Effector memory CD4-positive, alpha-beta T cell (primary cell): ENCODE data around the gene KIF5C.

Experiments used
- DNase-seq, 3 donors: peaks; one replicate each; pipeline ENCODE4 v3.0.0-alpha.2; 2020
- H3K27ac ChIP-seq: 2 replicates; pipeline ENCODE4 v1.7.0; 2013; ENCODE audit warnings: mild to moderate bottlenecking, low read length, moderate library complexity; ENCODE audit not compliant: insufficient read depth, poor library complexity, severe bottlenecking
- H3K27me3 ChIP-seq: replicated peaks from 2 replicates; pipeline ENCODE4 v1.7.0; 2013; ENCODE audit warnings: mild to moderate bottlenecking, low read length; ENCODE audit not compliant: insufficient read depth, control insufficient read depth, poor library complexity, severe bottlenecking
- H3K36me3 ChIP-seq: 2 replicates; pipeline ENCODE4 v1.7.0; 2013; ENCODE audit warnings: mild to moderate bottlenecking, low read length, moderate library complexity; ENCODE audit not compliant: control insufficient read depth, insufficient read depth
- H3K4me1 ChIP-seq: 2 replicates; pipeline ENCODE4 v1.7.0; 2013; ENCODE audit warnings: low read length, mild to moderate bottlenecking; ENCODE audit not compliant: control insufficient read depth, insufficient read depth, poor library complexity, severe bottlenecking
- H3K4me3 ChIP-seq: 2 replicates; pipeline ENCODE4 v1.7.0; 2013; ENCODE audit warnings: low read length, low read depth, mild to moderate bottlenecking; ENCODE audit not compliant: insufficient read depth, poor library complexity, severe bottlenecking
- H3K9me3 ChIP-seq: 2 replicates; pipeline ENCODE4 v1.7.0; 2013; ENCODE audit warnings: mild to moderate bottlenecking, low read length, moderate library complexity; ENCODE audit not compliant: control insufficient read depth

The KIF5C gene

GRCh38 chr2:148952621-148953020, 77.6 kb downstream of the KIF5C start:
- no peak for DNase-seq
- Histone ChIP-seq H3K27me3 (no peaks in the 10 kb centered on the region), H3K36me3 (peaks cover 21% of the 10 kb centered on the region), H3K4me1 (no peaks in the 10 kb centered on the region), H3K4me3 (no peak overlapping the region), H3K27ac (no peak overlapping the region), H3K9me3 (no peaks in the 10 kb centered on the region)

GRCh38 chr2:148953426-148953825, 78.4 kb downstream of the KIF5C start:
- Histone ChIP-seq H3K9me3 (no peaks in the 10 kb centered on the region), H3K36me3 (peaks cover 21% of the 10 kb centered on the region), H3K4me3 (no peak overlapping the region), H3K27me3 (no peaks in the 10 kb centered on the region), H3K4me1 (no peaks in the 10 kb centered on the region), H3K27ac (no peak overlapping the region)
- no peak for DNase-seq

GRCh38 chr2:148954536-148954935, 79.5 kb downstream of the KIF5C start:
- H3K4me3 ChIP-seq, result no peak overlapping the region
- no peaks in the 10 kb centered on the region for H3K9me3 ChIP-seq
- no peak overlapping the region for H3K27ac ChIP-seq
- H3K4me1 ChIP-seq, result no peaks in the 10 kb centered on the region
- peaks cover 17% of the 10 kb centered on the region for H3K36me3 ChIP-seq
- H3K27me3 ChIP-seq, result no peaks in the 10 kb centered on the region
- DNase-seq, result no peak

GRCh38 chr2:148955798-148956197, 80.8 kb downstream of the KIF5C start:
- peaks cover 8% of the 10 kb centered on the region for H3K36me3 ChIP-seq
- no peaks in the 10 kb centered on the region for H3K9me3 ChIP-seq
- DNase-seq, result no peak
- no peak overlapping the region for H3K4me3 ChIP-seq
- no peaks in the 10 kb centered on the region for H3K27me3 ChIP-seq
- H3K4me1 ChIP-seq, result no peaks in the 10 kb centered on the region
- H3K27ac ChIP-seq, result no peak overlapping the region

GRCh38 chr2:148957023-148957422, 82.0 kb downstream of the KIF5C start:
- DNase-seq, result no peak

GRCh38 chr2:148959745-148960144, 84.7 kb downstream of the KIF5C start:
- Histone ChIP-seq H3K27me3 (no peaks in the 10 kb centered on the region), H3K36me3 (no peaks in the 10 kb centered on the region), H3K4me1 (no peaks in the 10 kb centered on the region), H3K27ac (no peak overlapping the region), H3K9me3 (no peaks in the 10 kb centered on the region), H3K4me3 (no peak overlapping the region)
- DNase-seq, result no peak

More at GRCh38 chr2:148957023-148957422, 82.0 kb downstream of the KIF5C start:
- Histone ChIP-seq H3K4me1 (no peaks in the 10 kb centered on the region), H3K9me3 (no peaks in the 10 kb centered on the region), H3K27ac (no peak overlapping the region), H3K27me3 (no peaks in the 10 kb centered on the region), H3K4me3 (no peak overlapping the region), H3K36me3 (no peaks in the 10 kb centered on the region)

GRCh38 chr2:148960483-148960882, 85.5 kb downstream of the KIF5C start:
- Histone ChIP-seq H3K27me3 (no peaks in the 10 kb centered on the region), H3K4me1 (no peaks in the 10 kb centered on the region), H3K36me3 (no peaks in the 10 kb centered on the region), H3K27ac (no peak overlapping the region), H3K4me3 (no peak overlapping the region), H3K9me3 (no peaks in the 10 kb centered on the region)
- no peak for DNase-seq

GRCh38 chr2:148963461-148963860, 88.4 kb downstream of the KIF5C start:
- no peak for DNase-seq
- no peaks in the 10 kb centered on the region for H3K4me1 ChIP-seq

GRCh38 chr2:148965623-148966437, 90.8 kb downstream of the KIF5C start:
- H3K36me3 ChIP-seq, result no peaks in the 10 kb centered on the region
- H3K9me3 ChIP-seq, result no peaks in the 10 kb centered on the region
- no peak for DNase-seq
- H3K4me1 ChIP-seq, result no peaks in the 10 kb centered on the region
- H3K4me3 ChIP-seq, result no peak overlapping the region
- no peak overlapping the region for H3K27ac ChIP-seq
- H3K27me3 ChIP-seq, result no peaks in the 10 kb centered on the region

More at GRCh38 chr2:148963461-148963860, 88.4 kb downstream of the KIF5C start:
- no peak overlapping the region for H3K4me3 ChIP-seq
- no peak overlapping the region for H3K27ac ChIP-seq
- no peaks in the 10 kb centered on the region for H3K9me3 ChIP-seq
- no peaks in the 10 kb centered on the region for H3K36me3 ChIP-seq
- H3K27me3 ChIP-seq, result no peaks in the 10 kb centered on the region

- Histone ChIP-seq H3K4me3 (no peak overlapping the region), H3K4me1 (no peaks in the 10 kb centered on the region), H3K27ac (no peak overlapping the region), H3K27me3 (no peaks in the 10 kb centered on the region), H3K9me3 (no peaks in the 10 kb centered on the region), H3K36me3 (no peaks in the 10 kb centered on the region)
- no peak for DNase-seq
Observed at GRCh38 chr2:148966438-148966758, 91.4 kb downstream of the KIF5C start.
